ENCODE data around the gene THRB.

DNA sequence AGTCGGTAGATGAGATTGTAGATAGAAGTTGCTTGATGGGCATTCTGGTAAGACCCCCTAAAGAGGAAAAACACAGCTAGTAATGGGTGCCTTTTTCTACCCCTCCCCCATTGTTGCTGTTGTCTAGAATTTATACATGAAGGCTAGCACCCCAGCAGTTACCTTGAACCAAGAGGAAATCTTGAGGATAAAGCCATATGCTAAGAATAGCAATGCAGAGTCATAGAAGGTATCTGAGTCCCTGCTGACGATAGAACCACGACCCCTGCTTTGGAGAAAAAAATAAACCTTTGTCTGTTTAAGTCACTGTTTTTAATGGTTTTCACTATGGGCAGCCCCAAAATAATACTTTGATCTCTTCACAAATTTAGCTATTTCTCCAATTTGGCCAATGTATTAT lies 162.6 kb downstream of the THRB start:
- TF ChIP-seq CTCF (IDR thresholded peaks at IDR 0.05) (no peak), POLR2A (IDR thresholded peaks at IDR 0.05) (no peak)
